ENCODE measurements around the gene UNC13B.

UNC13B gene

GRCh38 chr9:35341021-35341420 lies 179.2 kb downstream of the UNC13B start:
- no peak for DNase-seq

GRCh38 chr9:35341585-35341984 lies 179.8 kb downstream of the UNC13B start:
- no peak for DNase-seq

GRCh38 chr9:35342221-35342958 lies 180.6 kb downstream of the UNC13B start:
- DNase-seq, result no peak

GRCh38 chr9:35348109-35348508 lies 186.3 kb downstream of the UNC13B start:
- DNase-seq, result no peak

GRCh38 chr9:35349287-35349990 lies 187.6 kb downstream of the UNC13B start:
- DNase-seq, result no peak

- DNase-seq, result no peak
These were observed 188.4 kb downstream of the UNC13B start for GRCh38 chr9:35350212-35350611.

GRCh38 chr9:35350827-35351549 lies 189.2 kb downstream of the UNC13B start:
- no peak for DNase-seq

GRCh38 chr9:35353731-35354365 lies 192.0 kb downstream of the UNC13B start:
- DNase-seq, result no peak

- no peak for DNase-seq
These were observed 194.1 kb downstream of the UNC13B start for GRCh38 chr9:35355939-35356338.

- no peak for DNase-seq
These were observed 195.3 kb downstream of the UNC13B start for GRCh38 chr9:35357116-35357515.

- DNase-seq, result no peak
These were observed 196.0 kb downstream of the UNC13B start for GRCh38 chr9:35357826-35358225.

GRCh38 chr9:35364817-35365585 lies 203.2 kb downstream of the UNC13B start:
- DNase-seq, result no peak

- no peak for DNase-seq
These were observed 204.8 kb downstream of the UNC13B start for GRCh38 chr9:35366627-35367026.

GRCh38 chr9:35367451-35367850 lies 205.6 kb downstream of the UNC13B start:
- no peak for DNase-seq

GRCh38 chr9:35370241-35370640 lies 208.4 kb downstream of the UNC13B start:
- DNase-seq, result no peak

GRCh38 chr9:35374436-35374835 lies 212.6 kb downstream of the UNC13B start:
- DNase-seq, result no peak

GRCh38 chr9:35374910-35375309 lies 213.1 kb downstream of the UNC13B start:
- no peak for DNase-seq

GRCh38 chr9:35380039-35380438 lies 218.2 kb downstream of the UNC13B start:
- no peak for DNase-seq

- DNase-seq, result no peak
These were observed 218.8 kb downstream of the UNC13B start for GRCh38 chr9:35380619-35381018.

GRCh38 chr9:35385042-35385441 lies 223.2 kb downstream of the UNC13B start:
- no peak for DNase-seq

- no peak for DNase-seq
These were observed 233.4 kb downstream of the UNC13B start for GRCh38 chr9:35395076-35395705.

GRCh38 chr9:35395706-35396101 lies 233.9 kb downstream of the UNC13B start:
- DNase-seq, result no peak
